HL-60 (cell line): ENCODE data around the gene ANKRD33B.
A peak's percentile ranks its signal among the peaks of the same experiment; 100 is the strongest.

Experiments used
- DNase-seq, 2 experiments: peaks; one replicate each; pipeline ENCODE4 v3.0.0-alpha.2; 2010 to 2020; ENCODE audit warnings: low read depth in 1 of 2, low spot score in 1 of 2
- H3K27ac ChIP-seq: fragments of 250-450 bp; sonication (Bioruptor Pico); replicated peaks from 2 replicates; pipeline ENCODE4 v1.5.1; 2020; ENCODE audit warnings: mild to moderate bottlenecking, moderate library complexity
- H3K27me3 ChIP-seq: fragments of 250-450 bp; sonication (Bioruptor Pico); 2 replicates; pipeline ENCODE4 v1.5.1; 2021; ENCODE audit warnings: mild to moderate bottlenecking, moderate library complexity; ENCODE audit not compliant: insufficient read depth, poor library complexity, severe bottlenecking
- H3K4me3 ChIP-seq: replicated peaks from 2 replicates; pipeline ENCODE4 v1.5.1; 2011; ENCODE audit warnings: mild to moderate bottlenecking, control low read depth, low read length; ENCODE audit not compliant: insufficient read depth
- CTCF ChIP-seq: IDR thresholded peaks from one replicate; pipeline ENCODE4 v1.5.1; 2011; ENCODE audit warnings: low read length, control low read depth, inconsistent platforms; ENCODE audit not compliant: insufficient read depth
- GABPA ChIP-seq: IDR thresholded peaks from 2 replicates; pipeline ENCODE4 v1.6.1; 2012; ENCODE audit warnings: low read depth
- POLR2AphosphoS5 ChIP-seq: IDR thresholded peaks from 2 replicates; pipeline ENCODE4 v1.6.1; 2012; ENCODE audit warnings: low read depth
- REST ChIP-seq: IDR thresholded peaks from 2 replicates; pipeline ENCODE4 v1.6.1; 2012; ENCODE audit warnings: low read depth; ENCODE audit not compliant: insufficient replicate concordance
- SPI1 ChIP-seq: IDR thresholded peaks from 2 replicates; pipeline ENCODE4 v1.6.1; 2012; ENCODE audit warnings: low read depth, mild to moderate bottlenecking, borderline replicate concordance

Gene ANKRD33B

GRCh38 chr5:10538789-10539686, 24.8 kb upstream of the ANKRD33B start:
- no peaks in the 10 kb centered on the region for H3K27me3 ChIP-seq
- TF ChIP-seq POLR2AphosphoS5, result no peak
- TF ChIP-seq SPI1, result no peak
- no peak for TF ChIP-seq GABPA
- no peak for TF ChIP-seq REST
- no peak for TF ChIP-seq CTCF
- H3K4me3 ChIP-seq, result no peak overlapping the region
- H3K27ac ChIP-seq, result 0 out of 2 replicates have a peak overlapping the region, but pooled peaks have one; percentile 6
- DNase-seq, result no peak

- TF ChIP-seq SPI1 (no peak), POLR2AphosphoS5 (no peak), REST (no peak), CTCF (no peak), GABPA (no peak)
- no peak overlapping the region for H3K4me3 ChIP-seq
- no peaks in the 10 kb centered on the region for H3K27me3 ChIP-seq
- H3K27ac ChIP-seq, result 0 out of 2 replicates have a peak overlapping the region, but pooled peaks have one; percentile 6
- DNase-seq, result no peak
Observed at GRCh38 chr5:10539687-10539998, 24.2 kb upstream of the ANKRD33B start.

GRCh38 chr5:10540036-10540544, 23.8 kb upstream of the ANKRD33B start:
- no peak for TF ChIP-seq GABPA
- TF ChIP-seq REST, result no peak
- no peak for TF ChIP-seq CTCF
- TF ChIP-seq POLR2AphosphoS5, result no peak
- no peak for TF ChIP-seq SPI1
- H3K27ac ChIP-seq, result no peak overlapping the region
- H3K27me3 ChIP-seq, result no peaks in the 10 kb centered on the region
- DNase-seq, result no peak
- no peak overlapping the region for H3K4me3 ChIP-seq
